OCI-LY7 (cell line): ENCODE results near the gene GNAZ.

Experiments
- CTCF ChIP-seq: fragments of 200-600 bp; sonication (generic); conservative IDR thresholded peaks from 2 replicates; pipeline ENCODE4 v1.5.1; 2014; ENCODE audit warnings: mild to moderate bottlenecking, antibody characterized with exemption, low read length, moderate library complexity, mixed read lengths
- EZH2phosphoT487 ChIP-seq: fragments of 200-600 bp; sonication (generic); IDR thresholded peaks from 2 replicates; pipeline ENCODE4 v1.6.1; 2018; ENCODE audit warnings: low read depth, borderline replicate concordance, mild to moderate bottlenecking, mixed run types, antibody characterized with exemption, low read length, moderate library complexity, mixed read lengths

GRCh38 chr22:23067691-23068090 lies 2.6 kb upstream of the GNAZ start:
- TF ChIP-seq CTCF (no peak), EZH2phosphoT487 (no peak)
